Measurements from ENCODE around the gene DDX47.

DNA sequence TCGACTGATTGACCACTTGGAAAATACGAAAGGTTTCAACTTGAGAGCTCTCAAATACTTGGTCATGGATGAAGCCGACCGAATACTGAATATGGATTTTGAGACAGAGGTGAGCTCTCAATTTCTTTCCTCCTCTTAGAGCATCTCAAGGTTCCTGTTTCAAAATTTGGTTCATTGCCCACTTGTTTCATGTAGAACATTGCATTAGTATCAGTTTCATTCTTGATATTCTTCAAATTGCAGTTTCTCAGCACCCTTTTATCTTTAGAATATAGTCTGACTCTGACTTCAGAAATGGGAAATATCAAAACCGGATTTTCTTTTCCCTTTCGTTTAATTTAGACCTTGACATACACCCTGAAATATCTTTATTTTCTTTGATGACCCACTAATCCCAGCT lies 8.8 kb downstream of the DDX47 start:
- TF ChIP-seq, protein P1, sequence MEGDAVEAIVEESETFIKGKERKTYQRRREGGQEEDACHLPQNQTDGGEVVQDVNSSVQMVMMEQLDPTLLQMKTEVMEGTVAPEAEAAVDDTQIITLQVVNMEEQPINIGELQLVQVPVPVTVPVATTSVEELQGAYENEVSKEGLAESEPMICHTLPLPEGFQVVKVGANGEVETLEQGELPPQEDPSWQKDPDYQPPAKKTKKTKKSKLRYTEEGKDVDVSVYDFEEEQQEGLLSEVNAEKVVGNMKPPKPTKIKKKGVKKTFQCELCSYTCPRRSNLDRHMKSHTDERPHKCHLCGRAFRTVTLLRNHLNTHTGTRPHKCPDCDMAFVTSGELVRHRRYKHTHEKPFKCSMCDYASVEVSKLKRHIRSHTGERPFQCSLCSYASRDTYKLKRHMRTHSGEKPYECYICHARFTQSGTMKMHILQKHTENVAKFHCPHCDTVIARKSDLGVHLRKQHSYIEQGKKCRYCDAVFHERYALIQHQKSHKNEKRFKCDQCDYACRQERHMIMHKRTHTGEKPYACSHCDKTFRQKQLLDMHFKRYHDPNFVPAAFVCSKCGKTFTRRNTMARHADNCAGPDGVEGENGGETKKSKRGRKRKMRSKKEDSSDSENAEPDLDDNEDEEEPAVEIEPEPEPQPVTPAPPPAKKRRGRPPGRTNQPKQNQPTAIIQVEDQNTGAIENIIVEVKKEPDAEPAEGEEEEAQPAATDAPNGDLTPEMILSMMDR (conservative IDR thresholded peaks at IDR 0.05; ENCODE audit: low read depth in 2 of 2) = no peak
- TF ChIP-seq, protein P2, sequence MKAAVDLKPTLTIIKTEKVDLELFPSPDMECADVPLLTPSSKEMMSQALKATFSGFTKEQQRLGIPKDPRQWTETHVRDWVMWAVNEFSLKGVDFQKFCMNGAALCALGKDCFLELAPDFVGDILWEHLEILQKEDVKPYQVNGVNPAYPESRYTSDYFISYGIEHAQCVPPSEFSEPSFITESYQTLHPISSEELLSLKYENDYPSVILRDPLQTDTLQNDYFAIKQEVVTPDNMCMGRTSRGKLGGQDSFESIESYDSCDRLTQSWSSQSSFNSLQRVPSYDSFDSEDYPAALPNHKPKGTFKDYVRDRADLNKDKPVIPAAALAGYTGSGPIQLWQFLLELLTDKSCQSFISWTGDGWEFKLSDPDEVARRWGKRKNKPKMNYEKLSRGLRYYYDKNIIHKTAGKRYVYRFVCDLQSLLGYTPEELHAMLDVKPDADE (IDR thresholded peaks at IDR 0.05) = no peak

Data from GM23338 (cell line).